ENCODE results near the gene MIPOL1. TPM values are rescaled to one million over a fixed set of nuclear protein-coding genes. Genes with fewer than 3 reads are reported as not detected.

Gene MIPOL1
- total and polyA plus RNA-seq, 9 donors = 5.0 to 29.5 (median 20.5) TPM

DNA sequence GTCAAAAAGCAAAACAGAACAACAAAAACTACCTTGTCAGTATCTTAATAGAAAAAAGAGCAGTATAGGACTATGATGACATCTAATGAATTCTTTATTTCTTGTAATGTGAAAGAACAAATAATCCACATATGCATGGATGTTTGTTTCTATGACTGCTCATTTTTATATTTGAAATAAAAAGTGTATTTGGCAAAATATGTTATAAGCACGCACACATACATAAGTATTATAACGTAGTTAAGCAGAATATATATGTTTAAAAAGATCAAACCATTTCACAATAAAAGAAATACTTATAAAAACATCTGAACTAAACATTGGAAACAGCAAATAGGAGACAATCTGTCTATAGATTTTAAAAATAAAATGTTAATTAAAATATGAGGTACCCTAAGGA is 74.8 kb downstream of the MIPOL1 start:
- Histone ChIP-seq H3K9me3 (no peaks in the 10 kb centered on the region), H3K27ac (no peak overlapping the region), H3K4me1 (ENCODE audit: insufficient read depth) (no peaks in the 10 kb centered on the region), H3K4me3 (no peak overlapping the region), H3K36me3 (no peaks in the 10 kb centered on the region), H3K27me3 (no peaks in the 10 kb centered on the region)
- DNase-seq = no peak
- intact Hi-C loops (cut with DNase I) = loop anchor here in 1 of 4 donors (5.0 kb wide), 1 partner anchor 620 kb away; no protein-coding TSS in a partner anchor
- 97 to 99% (median 97%) methylated on average over 2 of the region's 2 CpGs for WGBS, 3 donors
- TF ChIP-seq, protein P1, sequence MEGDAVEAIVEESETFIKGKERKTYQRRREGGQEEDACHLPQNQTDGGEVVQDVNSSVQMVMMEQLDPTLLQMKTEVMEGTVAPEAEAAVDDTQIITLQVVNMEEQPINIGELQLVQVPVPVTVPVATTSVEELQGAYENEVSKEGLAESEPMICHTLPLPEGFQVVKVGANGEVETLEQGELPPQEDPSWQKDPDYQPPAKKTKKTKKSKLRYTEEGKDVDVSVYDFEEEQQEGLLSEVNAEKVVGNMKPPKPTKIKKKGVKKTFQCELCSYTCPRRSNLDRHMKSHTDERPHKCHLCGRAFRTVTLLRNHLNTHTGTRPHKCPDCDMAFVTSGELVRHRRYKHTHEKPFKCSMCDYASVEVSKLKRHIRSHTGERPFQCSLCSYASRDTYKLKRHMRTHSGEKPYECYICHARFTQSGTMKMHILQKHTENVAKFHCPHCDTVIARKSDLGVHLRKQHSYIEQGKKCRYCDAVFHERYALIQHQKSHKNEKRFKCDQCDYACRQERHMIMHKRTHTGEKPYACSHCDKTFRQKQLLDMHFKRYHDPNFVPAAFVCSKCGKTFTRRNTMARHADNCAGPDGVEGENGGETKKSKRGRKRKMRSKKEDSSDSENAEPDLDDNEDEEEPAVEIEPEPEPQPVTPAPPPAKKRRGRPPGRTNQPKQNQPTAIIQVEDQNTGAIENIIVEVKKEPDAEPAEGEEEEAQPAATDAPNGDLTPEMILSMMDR (IDR thresholded peaks at IDR 0.05) = no peak
- TF ChIP-seq POLR2A (IDR thresholded peaks at IDR 0.05) (no peak), EP300 (IDR thresholded peaks at IDR 0.05) (no peak)

DNA sequence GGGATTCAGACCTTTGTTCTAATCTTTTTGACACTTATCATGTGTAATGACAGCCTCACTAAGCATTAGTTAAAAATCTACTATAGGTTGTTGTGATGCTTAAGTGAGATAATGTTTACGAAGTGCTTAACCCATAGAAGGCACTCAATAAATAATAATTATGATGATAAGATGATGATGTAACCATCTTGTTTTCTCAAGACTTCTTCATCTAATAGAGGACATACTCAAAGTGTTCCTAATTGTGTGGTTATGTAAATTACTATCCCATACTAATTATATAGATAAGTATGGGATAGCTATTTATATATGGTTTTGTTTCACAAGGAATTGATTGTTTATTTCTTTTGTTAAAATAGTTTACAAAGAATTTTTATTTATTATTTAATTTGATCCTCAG is 76.9 kb downstream of the MIPOL1 start:
- no peaks in the 10 kb centered on the region for H3K4me1 ChIP-seq (ENCODE audit: insufficient read depth)
- TF ChIP-seq EP300 (IDR thresholded peaks at IDR 0.05) = no peak
- no peak for TF ChIP-seq POLR2A (IDR thresholded peaks at IDR 0.05)
- TF ChIP-seq, protein P1 (IDR thresholded peaks at IDR 0.05) = no peak
- intact Hi-C loops (cut with DNase I) = loop anchor here in 1 of 4 donors (5.0 kb wide), 1 partner anchor 622 kb away; no protein-coding TSS in a partner anchor
- no peaks in the 10 kb centered on the region for H3K9me3 ChIP-seq
- H3K36me3 ChIP-seq = no peaks in the 10 kb centered on the region
- no peak overlapping the region for H3K4me3 ChIP-seq
- WGBS, 3 donors = 95 to 98% (median 96%) methylated on average over 1 of the region's 1 CpG
- H3K27ac ChIP-seq = no peak overlapping the region
- no peak for DNase-seq
- H3K27me3 ChIP-seq = no peaks in the 10 kb centered on the region

DNA sequence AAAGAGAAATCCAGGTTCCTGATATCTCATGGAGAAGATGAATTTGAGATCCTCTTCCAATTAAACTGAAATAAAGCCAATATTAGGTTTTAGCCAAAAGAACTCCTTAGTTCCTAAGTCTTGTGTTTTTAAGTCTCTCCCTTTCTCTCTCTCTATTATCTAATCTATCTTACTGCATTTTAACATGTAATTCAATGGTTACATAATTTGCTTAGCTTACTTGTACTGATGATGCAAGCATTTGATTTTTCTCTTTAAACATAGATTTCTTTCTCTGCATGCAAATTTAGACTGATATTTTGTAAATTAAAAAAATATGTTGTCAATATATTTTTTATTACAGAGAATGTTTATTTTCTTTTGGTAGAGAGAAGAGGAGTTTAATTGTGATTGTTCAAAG is 78.2 kb downstream of the MIPOL1 start:
- no peaks in the 10 kb centered on the region for H3K9me3 ChIP-seq
- H3K36me3 ChIP-seq = no peaks in the 10 kb centered on the region
- H3K27ac ChIP-seq = no peak overlapping the region
- intact Hi-C loops (cut with DNase I) = no loop called here
- H3K4me1 ChIP-seq (ENCODE audit: insufficient read depth) = no peaks in the 10 kb centered on the region
- TF ChIP-seq EP300 (IDR thresholded peaks at IDR 0.05) (no peak), POLR2A (IDR thresholded peaks at IDR 0.05) (no peak)
- TF ChIP-seq, protein P1 (IDR thresholded peaks at IDR 0.05) = no peak
- H3K27me3 ChIP-seq = no peaks in the 10 kb centered on the region
- DNase-seq = no peak
- no peak overlapping the region for H3K4me3 ChIP-seq

DNA sequence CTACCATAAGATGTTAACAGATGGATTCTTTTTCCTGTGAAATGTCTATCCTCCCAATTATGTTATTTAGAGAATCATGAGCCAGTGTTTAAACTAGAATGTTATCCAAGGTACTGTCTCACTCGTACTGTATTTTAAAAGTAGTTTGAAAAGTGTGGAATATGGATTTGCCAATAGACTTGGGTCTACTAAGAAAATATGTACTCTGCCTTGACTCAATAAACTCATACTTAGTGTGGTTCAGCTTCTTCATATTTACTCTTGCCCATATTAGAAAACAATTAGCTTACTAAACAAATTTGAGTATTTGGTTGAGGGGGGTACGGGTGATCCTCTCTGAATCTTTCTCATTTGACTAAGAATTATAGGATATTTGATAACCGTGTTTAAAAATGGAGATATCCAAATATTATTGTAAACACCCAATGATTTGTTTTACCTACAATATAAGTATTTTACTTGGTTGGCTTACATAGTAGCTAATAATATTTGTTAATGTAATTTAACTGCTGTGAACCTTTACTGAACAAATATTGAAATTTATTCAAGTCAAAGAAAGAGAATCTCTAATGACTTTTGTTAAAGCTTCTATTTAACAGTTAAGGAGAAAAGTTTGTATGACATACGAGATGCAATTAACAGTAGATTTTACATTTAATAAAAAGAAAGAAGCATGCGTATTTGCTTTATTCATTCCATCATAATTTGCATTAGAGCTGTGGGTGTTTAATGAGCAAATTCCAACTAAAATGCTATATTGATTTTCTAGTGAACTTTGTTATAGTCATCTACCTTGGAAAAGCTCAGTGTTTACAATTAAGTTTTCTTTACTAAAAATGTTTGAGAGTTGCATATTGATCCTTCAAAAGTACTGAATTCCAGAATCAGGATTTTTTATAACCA is 81.2 kb downstream of the MIPOL1 start:
- Histone ChIP-seq H3K27me3 (no peaks in the 10 kb centered on the region), H3K9me3 (no peaks in the 10 kb centered on the region), H3K4me3 (no peak overlapping the region), H3K27ac (no peak overlapping the region), H3K36me3 (no peaks in the 10 kb centered on the region), H3K4me1 (ENCODE audit: insufficient read depth) (no peaks in the 10 kb centered on the region)
- intact Hi-C loops (cut with DNase I) = no loop called here
- 80 to 84% (median 81%) methylated on average over 5 of the region's 5 CpGs for WGBS, 3 donors
- DNase-seq = no peak
- TF ChIP-seq, protein P1 (IDR thresholded peaks at IDR 0.05) = no peak
- no peak for TF ChIP-seq EP300 (IDR thresholded peaks at IDR 0.05)
- TF ChIP-seq POLR2A (IDR thresholded peaks at IDR 0.05) = no peak

All from ovary (tissue), 9 donors.